Measurements from ENCODE around the gene ZNF26. TPM values are rescaled to one million over a fixed set of nuclear protein-coding genes. Genes with fewer than 3 reads are reported as not detected.
"Not testable (repeated sequence)": the region's sequence is repeated elsewhere in the genome, so short reads cannot be mapped to it uniquely, and the experiment has no call there.

The ZNF26 gene
- total RNA-seq, 1 donor from 2014 or later, result 11.8 TPM

DNA sequence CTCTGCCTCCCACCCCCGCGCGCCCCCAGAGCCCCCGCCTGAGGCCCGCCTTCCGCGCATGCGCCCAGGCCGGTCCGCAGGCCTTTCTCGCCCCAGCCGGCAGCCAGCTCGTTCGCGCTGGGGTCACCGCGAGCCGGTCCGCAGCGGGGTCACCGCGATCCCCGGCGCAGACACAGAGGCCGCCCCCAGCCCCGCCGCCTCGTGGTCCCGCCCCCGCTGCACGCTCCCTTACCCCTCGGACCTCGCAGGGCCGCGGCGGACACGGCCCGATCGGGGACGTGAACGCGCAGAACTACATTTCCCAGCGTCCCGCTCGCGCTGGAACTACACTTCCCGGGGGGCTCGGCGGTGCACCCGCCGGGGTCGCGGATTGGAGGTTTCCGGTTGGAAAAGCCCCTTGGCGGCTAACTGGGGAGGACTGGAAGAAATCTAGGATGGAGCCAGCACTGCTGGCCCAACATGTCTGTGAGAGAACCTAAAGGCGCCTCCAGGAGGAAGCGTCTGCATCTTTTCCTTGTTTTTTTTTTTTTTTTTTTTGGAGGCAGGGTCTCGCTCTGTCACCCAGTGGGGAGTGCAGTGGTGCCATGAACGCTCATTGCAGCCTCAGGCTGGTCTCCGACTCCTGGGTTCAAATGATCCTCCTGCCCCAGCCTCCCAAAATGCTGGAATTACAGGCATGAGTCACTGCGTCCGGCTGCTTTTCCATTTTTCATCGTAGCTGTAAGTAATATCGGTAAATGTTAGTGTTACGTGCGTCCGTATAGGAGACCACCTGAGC is 30.0 kb upstream of the ZNF26 start, which contains the start of gene ZNF605:
Gene ZNF605, minus strand, starts transcription at position 296 of the 778 bp plus-strand sequence. CDS start 10,671 bp downstream, outside the sequence.
- Histone ChIP-seq H3K27me3 (no peaks in the 10 kb centered on the region), H3K4me1 (peaks cover 26% of the 10 kb centered on the region), H3K36me3 (peaks cover 0 to 15% of the 10 kb centered on the region in 2 donors), H3K4me3 (peak within 1 kb of the TSS; percentile 73 to 83), H3K9me3 (peaks cover 17% of the 10 kb centered on the region), H3K27ac (peak within 1 kb of the TSS; percentile 80)
- intact Hi-C loops (cut with DNase I), result no loop called here
- TF ChIP-seq POLR2AphosphoS5 (IDR thresholded peaks at IDR 0.05; ENCODE audit: insufficient read depth in 1 of 2, low read depth in 1 of 2), result peak; percentile 57 to 61
- TF ChIP-seq, protein P1, sequence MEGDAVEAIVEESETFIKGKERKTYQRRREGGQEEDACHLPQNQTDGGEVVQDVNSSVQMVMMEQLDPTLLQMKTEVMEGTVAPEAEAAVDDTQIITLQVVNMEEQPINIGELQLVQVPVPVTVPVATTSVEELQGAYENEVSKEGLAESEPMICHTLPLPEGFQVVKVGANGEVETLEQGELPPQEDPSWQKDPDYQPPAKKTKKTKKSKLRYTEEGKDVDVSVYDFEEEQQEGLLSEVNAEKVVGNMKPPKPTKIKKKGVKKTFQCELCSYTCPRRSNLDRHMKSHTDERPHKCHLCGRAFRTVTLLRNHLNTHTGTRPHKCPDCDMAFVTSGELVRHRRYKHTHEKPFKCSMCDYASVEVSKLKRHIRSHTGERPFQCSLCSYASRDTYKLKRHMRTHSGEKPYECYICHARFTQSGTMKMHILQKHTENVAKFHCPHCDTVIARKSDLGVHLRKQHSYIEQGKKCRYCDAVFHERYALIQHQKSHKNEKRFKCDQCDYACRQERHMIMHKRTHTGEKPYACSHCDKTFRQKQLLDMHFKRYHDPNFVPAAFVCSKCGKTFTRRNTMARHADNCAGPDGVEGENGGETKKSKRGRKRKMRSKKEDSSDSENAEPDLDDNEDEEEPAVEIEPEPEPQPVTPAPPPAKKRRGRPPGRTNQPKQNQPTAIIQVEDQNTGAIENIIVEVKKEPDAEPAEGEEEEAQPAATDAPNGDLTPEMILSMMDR (IDR thresholded peaks at IDR 0.05), result no peak
- DNase-seq (ENCODE audit: extremely low spot score in 2 of 2), result no peak

DNA sequence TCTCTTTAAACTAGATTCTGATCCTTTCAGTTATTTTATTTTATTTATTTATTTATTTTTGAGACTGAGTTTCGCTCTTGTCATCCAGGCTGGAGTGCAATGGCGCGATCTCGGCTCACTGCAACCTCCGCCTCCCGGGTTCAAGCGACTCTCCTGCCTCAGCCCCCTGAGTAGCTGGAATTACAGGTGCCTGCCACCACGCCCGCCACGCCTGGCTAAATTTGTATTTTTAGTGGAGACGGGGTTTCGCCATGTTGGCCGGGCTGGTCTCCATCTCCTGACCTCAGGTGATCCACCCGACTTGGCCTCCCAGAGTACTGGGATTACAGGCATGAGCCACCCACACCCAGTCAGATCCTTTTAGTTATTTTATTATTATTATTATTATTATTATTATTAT is 24.4 kb upstream of the ZNF26 start:
- H3K4me3 ChIP-seq; DNase-seq (ENCODE audit: extremely low spot score in 2 of 2); H3K27ac ChIP-seq; H3K4me1 ChIP-seq; H3K9me3 ChIP-seq; H3K27me3 ChIP-seq; intact Hi-C loops (cut with DNase I): not testable (repeated sequence)
- H3K36me3 ChIP-seq, result peaks cover 0 to 26% of the 10 kb centered on the region in 2 donors

DNA sequence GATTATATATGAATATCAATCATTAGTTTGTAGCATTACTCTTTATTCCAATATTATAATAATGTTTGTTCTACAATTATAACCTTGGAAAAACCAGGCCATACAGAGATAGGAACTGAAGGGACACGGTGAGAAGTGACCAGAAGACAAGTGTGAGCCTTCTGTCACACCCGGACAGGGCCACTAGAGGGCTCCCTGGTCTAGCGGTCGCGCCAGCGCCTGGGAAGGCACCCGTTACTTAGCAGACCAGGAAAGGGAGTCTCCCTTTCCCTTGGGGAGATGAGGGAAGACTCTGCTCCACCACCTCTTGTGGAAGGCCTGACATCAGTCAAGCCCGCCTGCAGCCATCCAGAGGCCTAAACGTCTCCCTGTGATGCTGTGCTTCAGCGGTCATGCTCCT is 22.2 kb upstream of the ZNF26 start:
- H3K27me3 ChIP-seq; DNase-seq (ENCODE audit: extremely low spot score in 2 of 2); H3K27ac ChIP-seq; H3K9me3 ChIP-seq; intact Hi-C loops (cut with DNase I); H3K4me3 ChIP-seq; H3K4me1 ChIP-seq: not testable (repeated sequence)
- peaks cover 0 to 26% of the 10 kb centered on the region in 2 donors for H3K36me3 ChIP-seq

DNA sequence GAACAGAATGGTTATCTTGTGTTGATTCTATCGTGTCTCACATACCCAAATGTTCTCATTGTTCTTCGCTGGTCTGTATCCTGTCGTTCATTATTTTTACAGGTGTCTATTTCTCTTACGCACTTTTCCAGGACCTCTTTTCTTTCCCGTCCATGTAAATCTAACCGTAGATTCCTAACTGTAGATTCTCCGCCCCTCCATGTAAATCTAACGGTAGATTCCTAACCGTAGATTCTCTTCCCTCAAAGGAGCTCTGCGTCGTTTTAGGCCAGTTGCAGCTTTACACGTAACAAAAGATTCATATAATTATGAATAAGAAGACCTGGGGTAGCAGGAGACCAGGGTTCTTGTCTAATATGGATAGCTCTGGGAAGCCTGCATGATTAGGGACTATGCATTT is 20.4 kb upstream of the ZNF26 start:
- intact Hi-C loops (cut with DNase I), result no loop called here
- H3K4me1 ChIP-seq, result no peaks in the 10 kb centered on the region
- no peaks in the 10 kb centered on the region for H3K9me3 ChIP-seq
- no peaks in the 10 kb centered on the region for H3K27me3 ChIP-seq
- no peak for DNase-seq (ENCODE audit: extremely low spot score in 2 of 2)
- H3K36me3 ChIP-seq, result peaks cover 0 to 26% of the 10 kb centered on the region in 2 donors
- no peak for TF ChIP-seq POLR2AphosphoS5 (IDR thresholded peaks at IDR 0.05; ENCODE audit: insufficient read depth in 1 of 2, low read depth in 1 of 2)
- TF ChIP-seq, protein P1 (IDR thresholded peaks at IDR 0.05), result no peak
- no peak for TF ChIP-seq POLR2A (IDR thresholded peaks at IDR 0.05)
- no peak overlapping the region for H3K27ac ChIP-seq
- H3K4me3 ChIP-seq, result no peak overlapping the region

DNA sequence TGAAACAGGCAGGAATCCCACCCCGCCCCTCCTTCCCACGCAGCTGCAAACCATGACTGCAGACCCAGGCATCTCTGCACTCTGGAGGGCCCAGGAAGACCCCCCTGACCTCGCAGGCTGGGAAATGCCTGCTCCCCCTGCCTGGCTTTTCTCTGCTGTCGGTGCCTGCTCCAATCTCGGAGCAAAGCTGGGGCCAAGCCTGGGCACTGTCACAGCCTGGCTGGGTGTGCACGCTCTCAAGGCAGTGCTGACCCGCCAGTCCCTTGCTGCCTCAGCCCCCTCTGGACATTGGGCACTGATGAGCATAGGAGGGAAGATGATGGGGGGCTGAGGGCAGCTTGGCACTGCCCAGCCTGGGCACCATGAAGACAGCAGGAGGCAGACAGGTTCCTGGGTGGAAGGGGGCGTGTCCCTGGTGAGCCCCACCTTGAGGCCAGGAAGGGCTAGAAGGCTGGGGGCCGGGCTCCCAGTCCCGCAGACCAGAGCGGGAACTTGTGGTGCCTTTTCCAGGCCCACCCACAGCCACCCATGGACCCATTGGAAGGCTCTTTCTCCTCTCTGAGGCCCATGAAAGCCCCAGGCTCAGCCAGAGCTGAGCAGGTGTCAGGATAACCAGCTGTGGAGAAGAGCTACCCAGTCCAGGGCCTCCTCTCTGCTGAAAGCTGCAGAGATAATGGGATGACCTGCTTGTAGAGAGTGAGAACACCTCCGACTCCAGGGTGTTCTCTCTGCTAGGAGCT is 19.3 kb upstream of the ZNF26 start:
- no peak overlapping the region for H3K4me3 ChIP-seq
- DNase-seq (ENCODE audit: extremely low spot score in 2 of 2), result no peak
- H3K9me3 ChIP-seq, result no peaks in the 10 kb centered on the region
- no peak overlapping the region for H3K27ac ChIP-seq
- no peaks in the 10 kb centered on the region for H3K4me1 ChIP-seq
- TF ChIP-seq, protein P1 (IDR thresholded peaks at IDR 0.05), result no peak
- TF ChIP-seq POLR2AphosphoS5 (IDR thresholded peaks at IDR 0.05; ENCODE audit: insufficient read depth in 1 of 2, low read depth in 1 of 2) (no peak), POLR2A (IDR thresholded peaks at IDR 0.05) (no peak)
- intact Hi-C loops (cut with DNase I), result no loop called here
- peaks cover 0 to 26% of the 10 kb centered on the region in 2 donors for H3K36me3 ChIP-seq
- H3K27me3 ChIP-seq, result no peaks in the 10 kb centered on the region

DNA sequence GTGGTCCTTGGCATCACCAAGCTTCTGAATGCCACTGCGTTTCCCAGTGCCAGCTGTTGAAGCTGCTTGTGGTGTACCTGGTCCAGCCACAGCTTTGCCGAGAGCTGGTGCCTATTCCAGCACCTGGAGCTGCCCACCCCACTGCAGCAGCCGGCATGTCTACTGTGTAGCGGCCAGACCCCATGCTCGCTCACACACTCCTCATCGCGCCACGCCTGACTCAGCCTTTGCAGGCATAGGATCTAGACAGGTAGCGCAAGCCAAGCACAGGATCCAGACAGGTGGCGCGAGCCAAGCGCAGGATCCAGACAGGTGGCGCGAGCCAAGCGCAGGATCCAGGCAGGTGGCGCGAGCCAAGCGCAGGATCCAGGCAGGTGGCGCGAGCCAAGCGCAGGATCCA is 18.4 kb upstream of the ZNF26 start:
- DNase-seq (ENCODE audit: extremely low spot score in 2 of 2), result no peak
- H3K9me3 ChIP-seq, result no peaks in the 10 kb centered on the region
- TF ChIP-seq, protein P1 (IDR thresholded peaks at IDR 0.05), result no peak
- no peak for TF ChIP-seq POLR2A (IDR thresholded peaks at IDR 0.05)
- TF ChIP-seq POLR2AphosphoS5 (IDR thresholded peaks at IDR 0.05; ENCODE audit: insufficient read depth in 1 of 2, low read depth in 1 of 2), result no peak

More for the DNA sequence above, 18.4 kb upstream of the ZNF26 start:
- Histone ChIP-seq H3K27me3 (no peaks in the 10 kb centered on the region), H3K27ac (no peak overlapping the region), H3K4me3 (no peak overlapping the region), H3K36me3 (peaks cover 0 to 18% of the 10 kb centered on the region in 2 donors), H3K4me1 (no peaks in the 10 kb centered on the region)
- intact Hi-C loops (cut with DNase I), result no loop called here
